ENCODE results near the gene LMNA.
"Not testable (repeated sequence)": the region's sequence is repeated elsewhere in the genome, so short reads cannot be mapped to it uniquely, and the experiment has no call there.

Gene LMNA

DNA sequence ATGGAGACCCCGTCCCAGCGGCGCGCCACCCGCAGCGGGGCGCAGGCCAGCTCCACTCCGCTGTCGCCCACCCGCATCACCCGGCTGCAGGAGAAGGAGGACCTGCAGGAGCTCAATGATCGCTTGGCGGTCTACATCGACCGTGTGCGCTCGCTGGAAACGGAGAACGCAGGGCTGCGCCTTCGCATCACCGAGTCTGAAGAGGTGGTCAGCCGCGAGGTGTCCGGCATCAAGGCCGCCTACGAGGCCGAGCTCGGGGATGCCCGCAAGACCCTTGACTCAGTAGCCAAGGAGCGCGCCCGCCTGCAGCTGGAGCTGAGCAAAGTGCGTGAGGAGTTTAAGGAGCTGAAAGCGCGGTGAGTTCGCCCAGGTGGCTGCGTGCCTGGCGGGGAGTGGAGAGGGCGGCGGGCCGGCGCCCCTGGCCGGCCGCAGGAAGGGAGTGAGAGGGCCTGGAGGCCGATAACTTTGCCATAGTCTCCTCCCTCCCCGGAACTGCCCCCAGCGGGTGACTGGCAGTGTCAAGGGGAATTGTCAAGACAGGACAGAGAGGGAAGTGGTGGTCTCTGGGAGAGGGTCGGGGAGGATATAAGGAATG is 505 bp downstream of the LMNA start:
- Histone ChIP-seq H3K4me2 (ENCODE audit: low read length) (peak overlapping the region; percentile 70), H3K79me2 (ENCODE audit: control insufficient read depth, low read length) (no peaks in the 10 kb centered on the region), H3K9me3 (ENCODE audit: control insufficient read depth, insufficient read depth, low read length) (no peaks in the 10 kb centered on the region), H4K20me1 (ENCODE audit: control insufficient read depth, insufficient read depth, low read depth, low read length) (0 out of 2 replicates have a peak, but pooled peaks cover 3% of the 10 kb centered on the region), H3K36me3 (ENCODE audit: control insufficient read depth, low read length) (no peaks in the 10 kb centered on the region), H3K4me1 (ENCODE audit: control insufficient read depth, low read length) (peaks cover 11% of the 10 kb centered on the region), H3K27me3 (ENCODE audit: control insufficient read depth, low read length) (peaks cover 50% of the 10 kb centered on the region), H3K4me3 (ENCODE audit: low read length) (peak overlapping the region; percentile 58), H3K27ac (ENCODE audit: low read depth, low read length) (no peak overlapping the region), H3F3A (ENCODE audit: control insufficient read depth, insufficient read depth) (no peaks in the 10 kb centered on the region), H3K9me2 (replicated peaks; ENCODE audit: control insufficient read depth, low read length) (no peaks in the 10 kb centered on the region)
- TF ChIP-seq, protein P1, sequence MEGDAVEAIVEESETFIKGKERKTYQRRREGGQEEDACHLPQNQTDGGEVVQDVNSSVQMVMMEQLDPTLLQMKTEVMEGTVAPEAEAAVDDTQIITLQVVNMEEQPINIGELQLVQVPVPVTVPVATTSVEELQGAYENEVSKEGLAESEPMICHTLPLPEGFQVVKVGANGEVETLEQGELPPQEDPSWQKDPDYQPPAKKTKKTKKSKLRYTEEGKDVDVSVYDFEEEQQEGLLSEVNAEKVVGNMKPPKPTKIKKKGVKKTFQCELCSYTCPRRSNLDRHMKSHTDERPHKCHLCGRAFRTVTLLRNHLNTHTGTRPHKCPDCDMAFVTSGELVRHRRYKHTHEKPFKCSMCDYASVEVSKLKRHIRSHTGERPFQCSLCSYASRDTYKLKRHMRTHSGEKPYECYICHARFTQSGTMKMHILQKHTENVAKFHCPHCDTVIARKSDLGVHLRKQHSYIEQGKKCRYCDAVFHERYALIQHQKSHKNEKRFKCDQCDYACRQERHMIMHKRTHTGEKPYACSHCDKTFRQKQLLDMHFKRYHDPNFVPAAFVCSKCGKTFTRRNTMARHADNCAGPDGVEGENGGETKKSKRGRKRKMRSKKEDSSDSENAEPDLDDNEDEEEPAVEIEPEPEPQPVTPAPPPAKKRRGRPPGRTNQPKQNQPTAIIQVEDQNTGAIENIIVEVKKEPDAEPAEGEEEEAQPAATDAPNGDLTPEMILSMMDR (IDR thresholded peaks at IDR 0.05; ENCODE audit: low read depth, low read length, poor library complexity, severe bottlenecking) = no peak
- peak; percentile 98; the same call in 1 of the 2 replicates for TF ChIP-seq EZH2phosphoT487 (IDR thresholded peaks at IDR 0.05; ENCODE audit: borderline replicate concordance, low read length)

DNA sequence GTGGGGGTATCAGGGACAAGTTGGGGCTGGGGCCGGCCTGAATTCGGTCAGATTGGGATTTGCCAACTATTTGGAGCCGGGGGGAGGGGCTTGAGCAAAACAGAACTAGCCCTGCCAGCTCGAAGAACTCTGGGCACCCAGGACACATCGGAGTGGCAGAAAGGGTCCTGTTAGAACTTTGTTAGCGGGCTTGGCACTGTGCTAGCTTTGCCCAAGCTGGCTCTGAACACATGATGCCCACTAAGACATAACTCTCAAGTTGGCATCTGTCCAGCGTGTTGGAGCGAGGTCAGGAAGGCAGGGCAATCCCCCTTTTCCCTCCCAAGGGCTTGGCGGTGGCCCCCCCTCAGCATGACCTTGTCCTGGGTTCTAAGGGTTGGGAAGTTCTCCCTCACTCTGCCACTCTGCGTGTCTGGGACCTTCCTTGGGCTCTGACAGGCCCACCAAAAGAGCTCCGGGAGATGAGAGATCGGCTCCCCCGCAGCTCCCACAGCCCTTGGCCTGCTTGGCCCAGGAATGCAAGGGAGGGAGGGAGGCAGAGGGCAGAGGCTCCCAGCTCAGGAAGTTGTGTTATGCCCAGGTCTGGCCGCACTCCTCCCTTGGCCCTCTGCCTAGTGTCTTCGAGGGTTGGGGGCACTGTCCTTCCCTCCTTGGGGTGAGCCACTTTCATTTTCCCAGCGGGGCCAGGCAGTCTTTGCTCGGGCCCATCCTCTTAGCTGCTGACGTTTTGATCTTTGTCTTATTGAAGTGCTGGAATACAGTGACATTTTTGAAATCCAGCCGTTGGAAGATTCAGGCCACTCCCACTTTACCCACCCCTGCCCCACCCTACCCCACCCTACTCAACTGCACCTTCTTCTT is 1.2 kb downstream of the LMNA start:
- Histone ChIP-seq H3K4me1 (ENCODE audit: control insufficient read depth, low read length) (peaks cover 11% of the 10 kb centered on the region), H3K27ac (ENCODE audit: low read depth, low read length) (no peak overlapping the region), H3K4me2 (ENCODE audit: low read length) (peak overlapping the region; percentile 70), H4K20me1 (ENCODE audit: control insufficient read depth, insufficient read depth, low read depth, low read length) (0 out of 2 replicates have a peak, but pooled peaks cover 3% of the 10 kb centered on the region), H3K79me2 (ENCODE audit: control insufficient read depth, low read length) (no peaks in the 10 kb centered on the region), H3K36me3 (ENCODE audit: control insufficient read depth, low read length) (no peaks in the 10 kb centered on the region), H3K27me3 (ENCODE audit: control insufficient read depth, low read length) (peaks cover 52% of the 10 kb centered on the region), H3F3A (ENCODE audit: control insufficient read depth, insufficient read depth) (no peaks in the 10 kb centered on the region), H3K9me2 (replicated peaks; ENCODE audit: control insufficient read depth, low read length) (no peaks in the 10 kb centered on the region), H3K4me3 (ENCODE audit: low read length) (peak overlapping the region; percentile 58; the same call in 1 of the 2 replicates), H3K9me3 (ENCODE audit: control insufficient read depth, insufficient read depth, low read length) (no peaks in the 10 kb centered on the region)
- TF ChIP-seq, protein P1 (IDR thresholded peaks at IDR 0.05; ENCODE audit: low read depth, low read length, poor library complexity, severe bottlenecking) = no peak
- no peak for TF ChIP-seq EZH2phosphoT487 (IDR thresholded peaks at IDR 0.05; ENCODE audit: borderline replicate concordance, low read length)

DNA sequence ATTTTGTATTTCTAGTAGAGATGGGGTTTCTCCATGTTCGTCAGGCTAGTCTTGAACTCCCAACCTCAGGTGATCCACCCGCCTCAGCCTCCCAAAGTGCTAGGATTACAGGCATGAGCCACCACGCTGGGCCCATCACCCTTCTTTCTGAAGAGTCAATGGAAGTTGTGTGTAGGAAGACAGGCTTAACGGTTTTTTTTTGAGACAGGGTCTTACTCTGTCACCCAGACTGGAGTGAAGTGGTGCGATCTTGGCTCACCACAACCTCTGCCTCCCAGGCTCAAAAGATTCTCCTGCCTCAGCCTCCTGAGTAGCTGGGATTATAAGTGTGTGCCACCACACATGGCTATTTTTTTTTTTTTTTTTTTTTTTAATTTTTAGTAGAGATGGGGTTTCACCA is 2.2 kb downstream of the LMNA start:
- H3F3A ChIP-seq (ENCODE audit: control insufficient read depth, insufficient read depth); H4K20me1 ChIP-seq (ENCODE audit: control insufficient read depth, insufficient read depth, low read depth, low read length); H3K4me3 ChIP-seq (ENCODE audit: low read length); H3K27ac ChIP-seq (ENCODE audit: low read depth, low read length); H3K9me3 ChIP-seq (ENCODE audit: control insufficient read depth, insufficient read depth, low read length); H3K4me2 ChIP-seq (ENCODE audit: low read length); H3K79me2 ChIP-seq (ENCODE audit: control insufficient read depth, low read length); H3K36me3 ChIP-seq (ENCODE audit: control insufficient read depth, low read length); H3K9me2 ChIP-seq (replicated peaks; ENCODE audit: control insufficient read depth, low read length): not testable (repeated sequence)
- H3K27me3 ChIP-seq (ENCODE audit: control insufficient read depth, low read length) = peaks cover 47% of the 10 kb centered on the region
- H3K4me1 ChIP-seq (ENCODE audit: control insufficient read depth, low read length) = peaks cover 11% of the 10 kb centered on the region
